Brain microvascular endothelial cell (primary cell): ENCODE results near the gene ESRRA.

ENCODE experiments used
- DNase-seq: peaks from one replicate; pipeline ENCODE4 v3.0.0-alpha.2; 2020
- H3K27ac ChIP-seq: fragments of 250-450 bp; sonication (Bioruptor Pico); 2 replicates; pipeline ENCODE4 v1.5.1; 2020; ENCODE audit warnings: mild to moderate bottlenecking, moderate library complexity
- H3K27me3 ChIP-seq: fragments of 250-450 bp; sonication (Bioruptor Pico); replicated peaks from 2 replicates; pipeline ENCODE4 v1.5.1; 2020; ENCODE audit warnings: mild to moderate bottlenecking
- H3K36me3 ChIP-seq: fragments of 250-450 bp; sonication (Bioruptor Pico); replicated peaks from 2 replicates; pipeline ENCODE4 v1.5.1; 2020; ENCODE audit warnings: mild to moderate bottlenecking
- H3K4me3 ChIP-seq: 2 replicates; pipeline ENCODE4 v1.5.1; 2011; ENCODE audit warnings: low read depth, mild to moderate bottlenecking, control low read depth, low read length, moderate library complexity
- in situ Hi-C: cut with HindIII; loops from 2 replicates; pipeline ENCODE4 v1.10.0; 2017; ENCODE audit warnings: low sequenced_read_pairs, low pct_ligation_motif_present
- TF ChIP-seq, protein P1 (sequence below): IDR thresholded peaks from 2 replicates; pipeline ENCODE4 v1.5.1; 2011; ENCODE audit warnings: low read depth, mild to moderate bottlenecking, moderate library complexity, low read length, control low read depth, inconsistent platforms; ENCODE audit errors: missing control alignments

ESRRA gene

DNA sequence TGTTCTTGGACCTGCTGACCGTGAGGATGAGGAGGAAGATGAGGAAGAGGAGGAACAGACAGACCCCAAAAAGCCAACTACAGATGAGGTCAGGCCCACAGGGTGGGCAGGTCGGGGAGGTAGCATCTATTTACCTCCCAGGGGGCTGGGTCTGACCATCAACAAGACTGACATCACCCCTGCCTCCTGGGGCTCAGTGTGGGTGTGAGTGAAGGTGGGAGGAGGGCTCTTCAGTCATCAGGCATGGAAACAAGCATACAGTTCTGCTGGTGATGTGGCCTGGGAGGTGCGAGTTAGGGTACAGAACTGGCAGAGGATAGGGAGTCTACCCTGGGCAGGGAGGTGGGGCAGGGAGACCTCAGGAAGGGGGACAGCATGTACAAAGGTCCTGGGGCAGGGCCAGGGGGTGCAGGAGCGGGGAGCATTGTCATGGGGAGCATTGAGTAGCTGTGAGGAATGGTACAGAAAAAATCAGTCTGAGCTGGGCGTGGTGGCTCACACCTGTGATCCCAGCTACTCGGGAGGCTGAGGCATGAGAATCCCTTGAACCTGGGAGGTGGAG, 45.1 kb upstream of the ESRRA start:
- Histone ChIP-seq H3K36me3 (peaks cover 79% of the 10 kb centered on the region), H3K27me3 (no peaks in the 10 kb centered on the region), H3K27ac (no peak overlapping the region), H3K4me3 (no peak overlapping the region)
- TF ChIP-seq, protein P1, sequence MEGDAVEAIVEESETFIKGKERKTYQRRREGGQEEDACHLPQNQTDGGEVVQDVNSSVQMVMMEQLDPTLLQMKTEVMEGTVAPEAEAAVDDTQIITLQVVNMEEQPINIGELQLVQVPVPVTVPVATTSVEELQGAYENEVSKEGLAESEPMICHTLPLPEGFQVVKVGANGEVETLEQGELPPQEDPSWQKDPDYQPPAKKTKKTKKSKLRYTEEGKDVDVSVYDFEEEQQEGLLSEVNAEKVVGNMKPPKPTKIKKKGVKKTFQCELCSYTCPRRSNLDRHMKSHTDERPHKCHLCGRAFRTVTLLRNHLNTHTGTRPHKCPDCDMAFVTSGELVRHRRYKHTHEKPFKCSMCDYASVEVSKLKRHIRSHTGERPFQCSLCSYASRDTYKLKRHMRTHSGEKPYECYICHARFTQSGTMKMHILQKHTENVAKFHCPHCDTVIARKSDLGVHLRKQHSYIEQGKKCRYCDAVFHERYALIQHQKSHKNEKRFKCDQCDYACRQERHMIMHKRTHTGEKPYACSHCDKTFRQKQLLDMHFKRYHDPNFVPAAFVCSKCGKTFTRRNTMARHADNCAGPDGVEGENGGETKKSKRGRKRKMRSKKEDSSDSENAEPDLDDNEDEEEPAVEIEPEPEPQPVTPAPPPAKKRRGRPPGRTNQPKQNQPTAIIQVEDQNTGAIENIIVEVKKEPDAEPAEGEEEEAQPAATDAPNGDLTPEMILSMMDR = no peak
- no peak for DNase-seq
- in situ Hi-C loops = no loop called here

DNA sequence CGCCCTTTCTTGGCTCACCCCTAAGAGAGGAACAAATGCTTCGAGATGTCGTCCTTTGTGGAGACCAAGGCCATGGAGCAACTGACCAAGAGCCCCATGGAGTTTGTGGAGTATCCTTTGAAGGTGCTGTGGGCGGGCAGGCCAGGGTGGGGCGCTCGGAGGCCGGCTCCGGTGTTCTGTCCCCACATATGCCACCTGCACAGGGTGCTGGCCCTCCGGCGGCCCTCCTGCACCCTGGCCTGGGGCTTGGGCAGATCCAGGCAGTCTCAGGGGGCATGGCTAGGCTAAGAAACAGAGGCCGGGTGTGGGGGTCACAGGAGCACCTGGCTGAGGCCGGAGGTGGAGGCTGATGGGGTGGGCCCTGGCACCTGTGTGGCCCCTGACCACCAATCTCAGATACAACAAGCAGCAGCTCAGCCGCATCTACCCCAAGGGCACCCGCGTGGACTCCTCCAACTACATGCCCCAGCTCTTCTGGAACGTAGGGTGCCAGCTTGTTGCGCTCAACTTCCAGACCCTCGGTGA, 43.7 kb upstream of the ESRRA start:
- DNase-seq = no peak
- no peak overlapping the region for H3K27ac ChIP-seq
- no peak overlapping the region for H3K4me3 ChIP-seq
- no peaks in the 10 kb centered on the region for H3K27me3 ChIP-seq
- H3K36me3 ChIP-seq = peaks cover 79% of the 10 kb centered on the region
- TF ChIP-seq, protein P1 = no peak
- in situ Hi-C loops = no loop called here

DNA sequence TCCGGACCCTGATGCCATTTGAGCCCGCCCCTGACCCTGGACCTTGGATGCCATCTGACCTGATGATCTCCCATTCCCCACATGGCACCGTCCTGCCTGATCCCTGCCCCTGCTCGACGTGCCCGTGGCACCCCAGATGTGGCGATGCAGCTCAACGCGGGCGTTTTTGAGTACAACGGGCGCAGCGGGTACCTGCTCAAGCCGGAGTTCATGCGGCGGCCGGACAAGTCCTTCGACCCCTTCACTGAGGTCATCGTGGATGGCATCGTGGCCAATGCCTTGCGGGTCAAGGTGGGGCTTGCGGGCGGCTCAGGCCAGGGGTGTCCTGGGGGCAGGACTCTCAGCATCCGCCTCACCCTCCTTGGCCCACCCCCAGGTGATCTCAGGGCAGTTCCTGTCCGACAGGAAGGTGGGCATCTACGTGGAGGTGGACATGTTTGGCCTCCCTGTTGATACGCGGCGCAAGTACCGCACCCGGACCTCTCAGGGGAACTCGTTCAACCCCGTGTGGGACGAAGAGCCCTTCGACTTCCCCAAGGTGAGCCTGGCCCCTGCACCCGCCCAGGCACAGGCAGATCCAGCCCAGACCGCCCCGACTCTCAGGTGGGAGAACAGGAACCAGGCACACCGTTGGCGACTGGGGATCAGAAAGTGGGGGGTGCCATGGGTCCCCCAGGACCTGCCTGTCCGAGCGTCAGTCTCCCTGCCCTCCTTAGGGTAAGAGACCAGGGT, 42.9 kb upstream of the ESRRA start:
- H3K27me3 ChIP-seq = no peaks in the 10 kb centered on the region
- H3K36me3 ChIP-seq = peaks cover 80% of the 10 kb centered on the region
- no peak overlapping the region for H3K4me3 ChIP-seq
- no peak for DNase-seq
- TF ChIP-seq, protein P1 = no peak
- no peak overlapping the region for H3K27ac ChIP-seq
- in situ Hi-C loops = no loop called here

DNA sequence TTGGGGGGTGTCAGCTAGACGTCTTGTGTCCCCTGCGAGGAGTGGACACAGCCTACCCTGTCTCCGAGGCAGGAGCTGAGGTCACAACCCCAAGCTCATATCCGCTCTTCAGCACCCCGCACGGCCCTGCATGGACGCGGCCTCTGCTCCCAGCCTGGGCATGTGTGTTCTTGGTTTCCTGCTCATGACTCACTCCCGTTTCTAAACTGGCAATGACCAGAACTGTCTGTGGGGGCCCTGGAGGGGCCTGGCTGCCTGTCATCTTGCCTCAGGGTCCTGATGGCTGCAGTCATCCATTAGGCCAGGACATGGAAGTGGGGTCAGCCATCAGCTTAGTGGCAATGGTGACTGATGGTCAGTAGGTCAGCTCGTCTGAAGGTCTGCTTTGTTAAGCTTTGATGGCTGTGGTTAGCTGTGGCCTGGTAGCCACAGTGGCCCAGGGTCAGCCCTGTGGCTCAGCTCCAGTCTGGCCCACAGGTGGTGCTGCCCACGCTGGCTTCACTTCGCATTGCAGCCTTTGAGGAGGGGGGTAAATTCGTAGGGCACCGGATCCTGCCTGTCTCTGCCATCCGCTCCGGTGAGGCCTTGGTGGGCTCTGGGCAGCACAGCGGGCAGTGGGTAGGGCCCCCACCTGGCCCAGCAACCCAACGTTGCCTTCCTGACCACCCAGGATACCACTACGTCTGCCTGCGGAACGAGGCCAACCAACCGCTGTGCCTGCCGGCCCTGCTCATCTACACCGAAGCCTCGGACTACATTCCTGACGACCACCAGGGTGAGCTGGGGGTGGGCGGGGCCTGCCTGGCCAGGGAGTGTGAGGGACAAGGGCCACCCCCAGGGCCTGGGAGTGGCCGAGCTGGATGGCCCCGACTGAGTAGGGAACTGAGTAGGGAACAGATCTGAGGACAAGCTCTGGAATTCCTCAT, 42.0 kb upstream of the ESRRA start:
- Histone ChIP-seq H3K4me3 (no peak overlapping the region), H3K27me3 (no peaks in the 10 kb centered on the region), H3K36me3 (peaks cover 77% of the 10 kb centered on the region), H3K27ac (peak overlapping the region; percentile 15)
- TF ChIP-seq, protein P1 = peak; percentile 33
- in situ Hi-C loops = no loop called here
- peak; percentile 63 for DNase-seq

DNA sequence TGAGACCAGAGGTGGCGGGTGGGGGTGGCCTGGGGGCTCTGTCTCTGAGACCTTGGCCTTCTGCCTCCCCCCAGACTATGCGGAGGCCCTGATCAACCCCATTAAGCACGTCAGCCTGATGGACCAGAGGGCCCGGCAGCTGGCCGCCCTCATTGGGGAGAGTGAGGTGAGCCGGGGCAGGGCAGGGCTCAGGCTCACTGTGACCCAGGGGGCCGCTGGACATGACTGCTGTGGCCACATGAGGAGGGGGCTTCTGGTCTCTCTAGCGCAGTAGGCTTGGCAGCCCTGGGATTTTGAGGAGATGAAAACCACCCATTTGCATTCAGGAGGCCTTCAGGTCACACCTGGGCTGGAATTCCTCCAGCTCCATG, 41.4 kb upstream of the ESRRA start:
- Histone ChIP-seq H3K27ac (no peak overlapping the region), H3K27me3 (no peaks in the 10 kb centered on the region), H3K4me3 (no peak overlapping the region), H3K36me3 (peaks cover 73% of the 10 kb centered on the region)
- no peak for DNase-seq
- TF ChIP-seq, protein P1 = no peak
- in situ Hi-C loops = no loop called here
